OCI-M2 (cell line): ENCODE results near the gene RRP9.

ENCODE experiments used
- DNase-seq: peaks from one replicate; lab custom pipeline; 2025; ENCODE audit not compliant: unreplicated experiment; lab: John Stamatoyannopoulos, UW

Gene RRP9

DNA sequence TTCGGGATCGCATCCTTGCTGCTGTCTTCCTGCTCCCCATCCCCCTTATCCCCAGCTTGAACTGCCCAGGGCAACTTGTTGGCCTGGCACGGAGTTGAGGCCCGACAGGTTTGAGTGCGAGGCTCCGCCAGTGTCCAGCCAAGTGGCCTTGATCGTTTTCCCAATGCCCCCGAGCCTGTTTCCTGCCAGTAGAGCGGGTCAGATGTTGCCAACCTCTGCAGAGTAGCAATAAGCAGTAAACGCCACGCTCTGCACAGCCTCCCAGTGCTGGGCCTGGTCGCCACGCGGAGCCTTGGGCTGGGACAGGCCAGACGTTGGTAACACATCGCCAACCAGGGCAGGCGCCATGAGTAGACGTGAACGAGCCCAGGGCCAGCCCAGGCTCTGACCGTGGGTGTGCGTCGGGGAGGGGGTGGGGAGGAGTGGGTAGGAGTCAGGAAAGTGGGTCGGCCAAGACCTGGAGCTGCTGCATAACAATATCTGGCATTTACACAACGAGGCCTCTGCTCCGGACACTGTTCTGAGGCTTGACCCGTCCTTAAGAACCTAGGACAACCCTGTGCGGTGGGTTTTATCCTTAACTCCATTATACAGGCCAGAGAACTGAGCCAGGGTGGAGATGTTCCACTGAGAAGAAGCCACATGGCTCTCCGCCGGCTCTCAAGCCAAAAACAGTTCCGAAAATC lies 32.7 kb upstream of the RRP9 start:
- DNase-seq: no peak

DNA sequence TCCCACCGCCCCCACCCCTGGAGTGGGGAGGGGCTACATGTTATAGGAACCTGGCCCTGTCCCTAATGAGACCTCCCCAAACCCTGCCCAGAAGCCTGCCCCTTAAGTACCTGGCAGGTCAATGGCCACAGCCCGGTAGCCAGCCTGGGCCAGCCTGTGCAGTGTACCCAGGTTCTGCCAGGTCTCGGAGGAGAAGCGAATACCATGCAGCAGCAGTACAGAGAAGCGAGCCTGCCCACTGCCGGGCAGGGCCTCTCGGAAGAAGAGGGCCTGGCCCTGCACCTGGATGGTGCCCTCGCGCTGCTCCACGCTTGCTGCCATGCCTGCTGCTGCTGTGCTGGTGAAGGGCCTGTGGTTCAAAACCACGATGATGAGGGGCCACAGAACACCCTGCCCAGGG lies 29.6 kb upstream of the RRP9 start:
- no peak for DNase-seq

- DNase-seq: no peak
These were observed 29.0 kb upstream of the RRP9 start for GRCh38 chr3:51970606-51971300.

DNA sequence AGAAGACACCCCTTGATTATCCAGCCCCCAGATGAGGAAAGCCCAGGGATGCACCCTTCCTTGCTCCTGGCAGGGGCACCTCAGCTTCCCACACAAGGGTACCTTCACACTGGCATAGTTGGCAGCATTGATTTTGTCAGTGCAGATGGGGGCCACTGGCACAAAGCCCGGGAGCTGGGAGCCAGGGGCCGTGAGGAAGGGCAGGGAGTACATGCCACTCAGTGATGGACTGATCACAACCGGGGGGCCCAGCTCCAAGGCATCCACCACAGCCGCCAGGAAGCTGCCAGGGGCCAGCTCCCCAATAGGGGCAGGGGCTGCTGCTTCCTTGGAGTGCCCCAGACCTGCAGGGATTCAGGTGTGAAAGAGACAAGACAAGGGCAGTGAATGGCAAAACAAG lies 28.1 kb upstream of the RRP9 start:
- DNase-seq: no peak

DNA sequence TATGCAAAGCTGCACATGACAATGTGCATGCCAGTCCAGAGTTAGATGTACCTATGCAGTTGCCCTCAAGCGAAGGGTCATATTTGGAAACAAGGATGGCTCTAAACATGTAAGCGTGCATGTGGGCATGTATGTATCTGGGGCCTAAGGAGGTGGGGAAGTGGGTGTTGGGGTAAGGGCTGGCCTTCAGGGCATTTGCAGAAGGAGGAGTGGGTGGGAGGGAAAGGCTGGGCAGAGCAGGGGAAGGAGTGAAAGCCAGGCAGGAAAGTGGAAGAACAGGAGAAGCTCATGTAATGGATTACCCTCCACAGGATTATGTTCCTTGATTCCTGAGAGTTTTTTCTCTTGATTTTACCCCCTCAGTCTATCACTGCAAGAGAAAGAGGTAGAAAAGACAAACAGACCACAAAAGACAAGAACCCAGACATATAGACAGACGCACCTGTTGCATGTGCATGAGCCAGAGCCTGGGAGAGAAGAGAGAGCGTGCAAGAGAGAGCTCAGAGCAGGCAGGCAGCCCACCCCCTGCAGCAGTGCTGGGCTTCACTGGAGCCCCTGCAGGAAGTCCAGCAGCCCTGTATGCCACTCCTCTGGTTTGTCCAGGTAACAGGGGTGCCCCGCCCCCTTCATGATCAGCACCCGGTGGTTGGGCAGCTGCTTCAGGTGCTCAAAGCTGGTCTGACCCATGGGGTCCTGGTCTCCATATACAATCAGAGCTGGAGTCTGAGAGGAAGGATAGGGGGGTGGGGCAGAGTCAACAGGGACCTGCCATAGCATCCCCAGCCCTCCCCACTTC lies 27.4 kb upstream of the RRP9 start:
- DNase-seq: no peak

GRCh38 chr3:51968170-51968775 lies 26.6 kb upstream of the RRP9 start:
- DNase-seq: no peak

DNA sequence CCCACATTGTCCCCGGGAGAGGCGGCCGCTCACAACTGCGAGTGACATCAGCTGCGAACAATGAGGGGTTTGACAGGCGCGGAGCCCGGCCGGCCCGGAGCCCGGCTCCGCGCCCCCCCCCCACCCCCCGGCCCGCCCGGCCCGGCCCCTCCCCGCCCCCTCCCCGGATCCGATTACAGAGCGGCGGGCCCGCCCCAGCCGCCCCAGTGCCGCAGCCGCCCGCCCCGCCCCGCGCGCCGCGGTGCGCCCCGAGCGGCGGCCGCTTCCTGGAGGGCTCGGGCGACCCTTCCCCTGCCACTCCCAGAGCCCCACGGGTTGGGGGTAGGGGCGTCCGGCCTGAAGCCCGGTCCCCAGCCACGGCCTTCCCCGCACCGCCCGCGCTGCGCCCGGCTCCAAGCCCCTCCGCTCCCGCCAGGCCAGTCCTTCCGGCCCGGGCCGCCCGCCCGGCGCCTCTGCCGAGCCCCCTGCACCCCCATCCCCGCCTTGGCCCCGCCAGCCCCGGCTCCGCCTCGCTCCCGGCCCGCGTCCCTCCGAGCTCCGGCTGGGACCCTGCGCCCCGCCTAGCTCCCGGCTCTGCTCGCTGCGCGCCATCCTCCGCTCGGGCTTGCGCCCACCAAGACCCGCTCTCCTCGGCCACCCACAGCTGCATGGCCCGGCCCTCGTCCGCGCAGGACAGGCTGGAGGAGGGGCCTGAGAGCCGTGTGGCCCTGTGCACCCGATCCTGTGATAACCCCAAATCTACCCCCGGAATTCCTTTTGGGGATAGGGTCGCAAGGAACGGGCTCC lies 25.9 kb upstream of the RRP9 start, which contains the start of gene PCBP4:
Gene PCBP4, minus strand, starts transcription at position 71 of the 786 bp plus-strand sequence. CDS start 6,214 bp downstream, outside the sequence.
- DNase-seq: no peak

GRCh38 chr3:51966922-51967383 lies 25.2 kb upstream of the RRP9 start:
- DNase-seq: no peak

DNA sequence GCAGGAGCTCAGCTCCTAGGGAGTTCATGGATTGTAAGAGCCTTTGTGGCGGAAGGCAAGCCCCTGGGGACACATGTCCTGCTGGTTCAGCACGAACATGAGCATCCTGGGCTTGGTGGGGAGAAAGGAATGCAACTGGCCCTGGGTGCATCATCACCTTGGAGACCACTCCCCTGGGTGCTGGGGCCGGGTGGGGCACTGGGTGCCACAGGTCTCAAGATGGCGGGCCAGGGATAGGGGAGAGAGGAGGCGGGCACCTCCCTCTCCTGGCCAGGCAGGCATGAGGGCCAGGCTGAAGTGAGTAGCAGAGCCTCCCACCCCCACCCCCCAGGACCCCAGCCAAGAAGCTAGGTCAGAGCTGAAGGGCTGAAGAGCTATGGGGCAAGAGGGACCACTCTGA lies 24.8 kb upstream of the RRP9 start:
- no peak for DNase-seq

DNA sequence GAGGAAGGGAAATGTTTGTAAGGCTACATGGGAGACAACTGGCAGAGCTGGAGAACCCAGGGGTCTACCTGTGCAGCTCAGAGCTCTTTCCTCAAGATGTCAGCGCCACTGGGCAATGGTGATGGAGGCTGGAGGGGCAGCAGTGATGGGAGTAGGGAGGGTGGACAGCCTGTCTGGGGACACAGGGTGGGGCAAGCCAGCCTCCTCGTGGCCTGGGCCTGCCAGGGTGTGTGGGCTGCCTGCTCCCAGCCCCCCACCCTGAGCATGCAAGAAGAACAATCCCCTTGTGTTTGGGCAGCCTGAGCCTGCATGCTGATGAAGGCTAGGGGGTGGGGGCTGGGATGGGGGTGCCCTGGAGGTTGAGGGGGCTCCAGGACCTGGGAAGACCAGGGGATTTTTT lies 24.3 kb upstream of the RRP9 start:
- no peak for DNase-seq

DNA sequence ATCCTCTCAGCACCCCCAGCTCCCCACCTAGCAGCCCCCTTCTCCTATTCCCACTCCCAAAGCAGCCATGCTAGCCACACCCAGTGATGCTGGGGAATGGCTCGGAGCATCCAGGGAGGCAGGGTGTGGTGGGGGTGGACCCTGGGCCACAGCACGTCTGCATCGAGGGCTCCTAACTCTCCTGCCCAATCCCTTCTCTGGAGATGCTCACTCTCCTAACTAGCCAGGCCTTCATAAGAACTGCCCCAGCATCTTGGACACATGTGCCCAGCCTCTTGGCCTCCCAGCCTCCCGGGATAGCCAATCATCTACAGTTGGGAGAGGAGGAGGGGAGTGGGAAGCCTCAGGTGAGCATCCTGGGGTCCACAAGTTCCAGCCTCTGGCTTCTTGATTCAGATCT lies 22.8 kb upstream of the RRP9 start:
- DNase-seq: no peak

GRCh38 chr3:51963951-51964451 lies 22.3 kb upstream of the RRP9 start:
- no peak for DNase-seq

GRCh38 chr3:51962854-51963530 lies 21.3 kb upstream of the RRP9 start:
- no peak for DNase-seq

GRCh38 chr3:51961602-51962569 lies 20.2 kb upstream of the RRP9 start:
- no peak for DNase-seq

GRCh38 chr3:51961011-51961410 lies 19.3 kb upstream of the RRP9 start:
- no peak for DNase-seq

GRCh38 chr3:51960386-51960785 lies 18.7 kb upstream of the RRP9 start:
- no peak for DNase-seq

GRCh38 chr3:51959651-51960050 lies 17.9 kb upstream of the RRP9 start:
- DNase-seq: no peak

GRCh38 chr3:51958603-51959521 lies 17.2 kb upstream of the RRP9 start:
- DNase-seq: no peak
